Activated T-cell treated with anti-CD3 and anti-CD28 coated beads, Interleukin-2, amount 50 U/mL, for 1 hour (primary cell): Measurements from ENCODE around the gene TMED6.
"Not testable (repeated sequence)": the region's sequence is repeated elsewhere in the genome, so short reads cannot be mapped to it uniquely, and the experiment has no call there.

Experiments used
- DNase-seq: peaks from one replicate; pipeline ENCODE4 v3.0.0-alpha.2; 2020

Gene TMED6

GRCh38 chr16:69351309-69352027 is at the start of gene TMED6:
TSS of gene TMED6 (minus strand) at chr16:69351786. CDS start at chr16:69351753, 33 bp downstream.
- DNase-seq: no peak

DNA sequence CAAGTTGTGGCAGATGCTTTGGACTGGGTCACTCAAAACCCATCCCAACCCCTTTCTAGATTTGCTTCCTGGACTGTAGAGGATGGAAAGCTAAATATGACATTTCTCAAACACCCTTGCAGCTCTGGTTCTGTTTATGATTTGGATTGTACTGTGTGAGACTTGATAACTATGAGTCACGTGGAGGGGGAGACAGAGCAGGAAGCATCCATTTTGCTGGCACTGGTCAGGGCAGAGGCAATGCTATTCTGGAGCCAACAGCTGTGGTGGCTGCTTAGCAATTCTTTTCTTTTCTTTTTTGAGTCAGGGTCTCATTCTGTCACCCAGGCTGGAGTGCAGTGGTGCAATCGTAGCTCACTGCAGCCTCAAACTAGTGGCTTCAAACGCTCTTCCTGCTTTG is 47.8 kb upstream of the TMED6 start:
- no peak for DNase-seq

DNA sequence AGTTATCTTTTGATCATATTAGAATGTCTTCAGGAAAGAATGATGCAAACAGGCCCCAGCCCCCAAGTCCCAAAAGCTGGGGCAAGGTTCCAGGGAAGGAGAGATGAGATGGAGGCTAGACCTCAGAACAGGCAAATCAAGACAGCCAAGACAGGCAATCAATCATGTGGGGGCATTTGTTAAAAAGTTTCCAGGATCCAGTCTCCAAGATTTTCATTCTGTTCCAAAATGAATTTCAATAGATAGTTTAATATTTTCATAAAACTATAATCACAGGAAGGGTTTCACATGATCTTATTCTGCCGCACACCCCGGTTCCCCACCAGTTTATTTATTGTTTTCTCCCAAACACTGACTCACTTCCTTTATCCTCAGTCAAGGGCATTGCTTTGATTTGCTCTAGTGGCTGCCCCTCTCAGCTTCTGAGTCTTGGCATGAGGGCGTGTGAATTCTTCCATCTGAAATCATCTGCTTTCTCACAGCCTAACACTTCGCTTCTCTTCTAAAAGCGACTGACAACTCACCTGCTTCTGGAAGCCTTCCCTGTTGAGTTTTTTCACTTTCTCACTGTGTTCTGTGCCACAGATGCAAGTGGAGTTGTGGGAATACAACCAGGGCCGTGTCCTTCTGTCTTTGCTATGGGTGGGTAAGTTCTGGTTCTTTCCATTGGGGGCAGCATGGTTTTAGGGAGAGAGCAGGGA is 46.4 kb upstream of the TMED6 start:
- DNase-seq: no peak

DNA sequence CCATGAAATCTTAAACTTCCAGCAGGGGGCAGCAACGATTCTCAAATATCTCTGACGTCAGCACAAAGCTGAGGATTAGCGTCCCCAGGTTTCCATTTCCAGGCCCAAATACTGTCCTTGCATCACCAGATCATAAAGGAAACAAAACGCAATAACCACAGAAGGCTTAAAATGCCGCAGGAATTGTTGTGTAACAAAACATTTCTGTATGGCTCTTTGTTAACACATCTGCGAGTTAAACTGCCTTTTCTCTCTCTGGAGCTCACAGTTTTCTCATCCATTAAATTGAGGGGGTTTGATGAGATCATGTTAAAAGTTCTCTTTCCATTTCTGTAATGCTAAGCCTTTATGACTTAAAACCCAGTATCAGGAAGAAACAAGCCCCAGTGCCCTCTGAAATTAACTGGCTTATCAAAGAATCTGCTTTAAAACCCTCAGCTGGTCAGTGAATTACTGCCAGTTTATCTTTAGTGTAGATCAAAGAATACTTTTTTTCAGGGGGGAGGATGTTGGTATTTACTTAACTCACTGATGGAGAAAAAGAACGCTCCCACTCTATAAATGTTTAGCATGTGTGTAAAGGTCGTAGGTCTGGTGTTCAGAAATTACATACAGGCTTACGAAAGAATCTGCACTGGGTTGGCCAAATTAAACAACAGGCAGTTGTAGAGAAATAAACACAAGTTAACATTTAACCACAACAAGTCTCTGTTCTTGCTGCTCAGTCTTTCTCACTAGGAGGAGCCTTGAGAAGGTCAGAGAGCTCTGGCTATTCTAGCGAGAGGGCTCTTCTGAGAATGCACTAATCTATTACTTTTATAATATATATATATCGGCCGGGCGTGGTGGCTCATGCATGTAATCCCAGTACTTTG is 44.8 kb upstream of the TMED6 start:
- DNase-seq: peak; percentile 46

DNA sequence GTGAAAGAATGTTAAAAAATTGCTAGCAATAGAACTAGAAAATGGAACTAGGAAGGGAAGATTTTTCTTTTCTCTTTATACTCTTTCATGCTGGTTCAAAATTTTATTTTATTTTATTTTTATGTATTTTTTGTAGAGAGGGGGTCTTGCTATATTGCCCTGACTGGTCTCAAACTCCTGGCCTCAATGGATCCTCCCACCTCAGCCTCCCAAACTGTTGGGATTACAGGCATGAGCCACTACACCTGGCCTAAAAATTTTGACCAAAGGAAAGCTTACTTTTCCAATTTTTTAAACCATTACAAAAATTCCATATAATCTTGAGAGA is 44.2 kb upstream of the TMED6 start:
- DNase-seq: no peak

DNA sequence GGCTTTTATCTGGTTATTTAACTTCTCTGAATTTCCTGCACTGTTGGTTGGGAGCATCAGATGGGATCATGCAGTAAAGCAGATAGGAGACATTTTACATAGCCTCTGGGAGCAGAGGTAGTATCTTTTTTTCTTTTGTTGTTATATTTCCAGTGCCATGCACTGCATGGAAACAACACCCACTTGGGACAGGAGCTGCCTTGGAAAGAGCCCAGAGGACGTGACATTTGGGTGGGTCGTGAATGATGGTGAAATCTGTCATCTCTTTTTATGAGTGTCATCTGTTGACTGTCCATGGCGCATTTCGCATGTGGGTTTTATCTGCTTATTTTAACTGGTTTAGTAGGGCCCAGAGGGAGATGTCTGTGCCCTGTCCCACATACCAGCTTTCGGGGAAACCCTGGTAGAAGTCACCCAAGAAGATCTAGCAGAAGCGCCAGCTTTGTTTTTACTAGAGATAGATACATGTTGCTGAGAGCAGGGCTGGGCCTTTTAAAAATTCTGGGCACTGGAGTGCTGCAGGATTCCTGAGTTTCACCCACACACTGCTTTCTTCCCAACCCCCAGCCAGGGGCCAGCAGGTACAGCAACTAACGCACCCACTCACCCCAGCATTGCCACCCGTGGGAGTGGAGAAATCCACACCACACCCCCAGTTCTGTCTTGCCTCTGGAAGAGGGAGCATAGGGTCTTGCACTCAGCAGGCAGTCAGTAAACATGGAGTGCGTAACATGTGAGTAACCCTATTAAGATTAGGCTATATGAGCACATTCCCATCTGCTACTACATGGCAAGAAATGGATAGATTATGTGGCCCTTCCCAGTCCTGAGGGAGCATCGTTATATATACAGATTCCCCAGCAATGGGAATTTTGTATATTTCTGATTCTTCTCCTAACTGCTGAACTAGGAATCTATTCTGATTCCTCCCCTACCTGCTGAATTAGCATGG is 42.6 kb upstream of the TMED6 start:
- no peak for DNase-seq

DNA sequence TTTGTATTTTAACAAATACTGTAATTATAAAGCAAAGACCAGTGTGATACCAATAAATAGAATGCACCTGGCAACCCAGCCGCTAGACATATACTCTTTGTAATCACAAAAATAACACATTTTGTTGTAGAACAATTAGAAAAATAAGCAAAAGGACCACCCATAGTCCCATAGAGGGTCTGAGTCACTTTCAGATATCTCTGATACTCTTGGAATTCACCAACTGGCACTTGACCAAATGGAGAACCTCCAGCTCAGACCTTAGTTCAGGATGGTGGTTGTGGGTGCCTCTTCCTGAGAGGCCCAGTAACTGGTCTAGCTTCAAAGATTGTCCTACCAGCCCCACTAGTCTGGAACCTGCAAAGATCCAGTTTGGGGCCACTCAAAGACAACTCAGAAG is 35.0 kb upstream of the TMED6 start:
- no peak for DNase-seq

GRCh38 chr16:69384974-69385373 is 33.4 kb upstream of the TMED6 start:
- no peak for DNase-seq

DNA sequence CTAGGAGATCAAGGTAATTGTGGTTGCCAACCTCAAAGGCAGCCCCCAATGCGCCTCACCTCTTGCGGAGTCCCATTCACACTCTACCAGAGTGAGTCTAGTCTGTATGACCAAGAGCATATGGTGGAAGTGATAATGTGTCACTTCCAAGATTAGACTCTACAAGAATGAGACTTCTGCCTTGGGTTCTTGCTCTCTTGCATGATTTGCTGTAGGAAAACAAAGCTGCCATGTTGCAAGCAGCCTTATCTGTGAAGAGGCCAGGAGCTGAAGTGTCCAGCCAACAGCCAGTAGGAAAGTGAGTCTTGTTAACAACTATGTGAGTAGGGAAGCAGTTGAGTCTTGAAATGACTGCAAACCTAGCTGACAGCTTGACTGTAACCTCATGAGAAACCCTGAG is 30.8 kb upstream of the TMED6 start:
- no peak for DNase-seq

DNA sequence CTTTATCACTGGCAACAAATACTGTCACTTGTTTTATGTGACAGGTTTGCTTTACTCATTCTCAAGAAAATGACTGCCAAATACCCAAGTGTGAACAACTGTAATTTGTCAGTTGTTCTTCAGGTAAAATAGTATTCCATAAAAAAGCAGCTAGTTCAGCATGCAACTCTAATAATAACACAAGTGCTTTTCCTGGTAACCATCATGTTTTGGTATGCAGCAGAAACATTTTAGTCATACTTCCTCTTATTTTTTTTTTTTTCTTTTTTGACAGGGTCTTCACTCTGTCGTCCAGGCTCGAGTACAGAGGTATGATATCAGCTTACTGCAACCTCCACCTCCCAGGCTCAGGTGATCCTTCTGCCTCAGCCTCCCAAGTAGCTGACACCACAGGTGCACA is 29.6 kb upstream of the TMED6 start:
- no peak for DNase-seq

DNA sequence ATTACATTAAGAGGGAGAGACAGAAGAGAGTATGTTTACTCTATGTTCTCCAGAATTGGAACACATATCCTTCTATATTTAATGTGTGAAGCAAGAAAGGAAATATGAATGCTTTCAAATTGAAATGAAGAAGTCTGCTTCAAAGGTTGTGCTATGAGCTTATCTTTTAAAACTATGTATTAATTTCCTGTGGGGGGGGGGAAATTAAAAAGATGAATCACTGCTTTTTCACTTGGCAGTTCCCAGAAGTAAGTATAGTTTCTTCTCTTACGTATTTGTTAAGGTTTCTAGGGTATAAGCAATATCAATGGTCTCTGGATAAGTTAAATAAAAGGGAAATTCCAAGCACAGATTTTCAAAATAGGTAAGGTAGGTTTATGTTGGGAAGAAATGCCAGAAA is 27.2 kb upstream of the TMED6 start:
- no peak for DNase-seq

GRCh38 chr16:69378036-69378435 is 26.4 kb upstream of the TMED6 start:
- DNase-seq: no peak

DNA sequence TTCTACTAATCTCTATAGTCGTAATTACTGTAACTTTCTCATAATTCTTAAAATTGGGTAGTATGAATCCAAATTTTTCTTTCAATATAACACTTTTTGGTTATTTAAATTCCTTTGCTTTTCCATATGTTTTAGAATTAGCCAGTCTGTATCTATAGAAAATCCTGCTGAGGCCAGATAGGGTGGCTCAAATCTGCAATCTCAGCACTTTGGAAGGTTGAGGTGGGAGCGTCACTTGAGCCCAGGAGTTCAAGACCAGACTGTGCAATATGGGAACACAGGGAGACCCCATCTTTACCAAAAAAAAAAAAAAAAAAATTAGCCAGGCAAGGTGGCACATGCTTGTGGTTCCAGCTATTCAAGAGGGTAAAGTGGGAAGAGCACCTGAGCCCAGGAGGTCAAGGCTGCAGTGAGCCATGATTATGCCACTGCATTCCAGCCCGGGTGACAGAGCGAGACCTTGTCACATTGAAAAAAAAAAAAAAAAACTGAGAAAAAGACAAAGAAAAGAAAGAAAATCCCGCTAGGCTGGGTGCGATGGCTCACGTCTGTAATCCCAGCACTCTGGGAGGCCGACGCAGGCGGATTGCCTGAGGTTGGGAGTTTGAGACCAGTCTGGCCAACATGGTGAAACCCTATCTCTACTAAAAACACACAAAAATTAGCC is 24.9 kb upstream of the TMED6 start:
- DNase-seq: no peak

GRCh38 chr16:69373019-69373418 is 21.4 kb upstream of the TMED6 start:
- no peak for DNase-seq

DNA sequence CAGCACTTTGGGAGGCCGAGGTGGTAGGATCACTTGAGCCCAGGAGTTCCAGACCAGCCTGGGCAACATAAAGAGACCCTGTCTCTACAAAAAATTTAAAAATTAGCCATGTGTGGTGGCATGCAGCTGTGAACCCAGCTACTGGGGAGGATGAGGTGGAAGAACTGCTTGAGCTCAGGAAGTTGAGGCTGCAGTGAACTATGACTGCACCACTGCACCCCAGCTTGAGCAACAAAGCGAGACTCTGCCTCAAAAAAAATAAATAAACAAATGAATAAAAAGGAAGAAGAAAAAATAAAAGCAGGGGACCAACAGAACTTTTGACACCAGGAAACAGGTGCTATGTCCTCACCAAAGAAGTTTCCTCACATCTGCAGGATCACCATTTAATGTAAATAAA is 20.0 kb upstream of the TMED6 start:
- no peak for DNase-seq

- DNase-seq: no peak
Observed at GRCh38 chr16:69368866-69369265, 17.3 kb upstream of the TMED6 start.

DNA sequence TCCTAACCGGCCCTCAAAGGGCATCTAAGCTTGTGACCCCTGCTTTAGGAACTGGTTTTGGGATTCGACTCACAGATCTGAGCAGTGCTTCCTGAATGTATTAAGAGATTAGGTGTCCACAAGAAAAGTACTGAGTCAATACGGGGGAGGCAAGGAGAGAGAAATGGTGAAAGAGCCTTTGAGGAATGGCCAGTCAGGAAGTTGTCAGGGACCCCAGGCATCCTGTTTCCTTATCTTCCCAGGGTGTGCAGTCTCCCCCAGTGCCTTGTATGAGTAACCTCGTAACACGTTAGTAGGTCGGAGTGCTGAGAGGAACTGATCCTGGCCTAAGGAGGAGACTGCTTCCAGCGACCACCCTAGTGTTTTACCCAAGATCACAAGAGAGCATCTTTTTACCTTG is 16.4 kb upstream of the TMED6 start:
- no peak for DNase-seq

- no peak for DNase-seq
Observed at GRCh38 chr16:69366431-69366830, 14.8 kb upstream of the TMED6 start.

DNA sequence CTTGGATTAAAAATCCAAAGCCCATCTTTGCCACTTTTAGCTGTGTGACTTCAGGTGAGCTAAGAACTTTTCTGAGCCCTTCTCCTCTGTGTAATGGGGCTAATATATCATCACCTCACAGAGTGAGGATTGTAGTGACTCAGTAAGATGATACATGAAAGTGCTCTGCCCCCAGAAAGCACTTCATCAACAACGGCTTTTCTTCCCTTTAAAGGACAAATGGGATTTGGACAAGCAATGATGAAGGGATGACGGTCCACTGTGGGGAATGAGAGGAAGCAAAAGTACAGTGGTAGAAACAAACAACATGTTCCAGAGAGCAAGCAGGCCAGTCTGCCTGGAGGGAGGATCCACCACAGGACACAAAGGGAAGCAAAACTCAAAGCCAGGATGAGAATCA is 14.3 kb upstream of the TMED6 start:
- DNase-seq: no peak

DNA sequence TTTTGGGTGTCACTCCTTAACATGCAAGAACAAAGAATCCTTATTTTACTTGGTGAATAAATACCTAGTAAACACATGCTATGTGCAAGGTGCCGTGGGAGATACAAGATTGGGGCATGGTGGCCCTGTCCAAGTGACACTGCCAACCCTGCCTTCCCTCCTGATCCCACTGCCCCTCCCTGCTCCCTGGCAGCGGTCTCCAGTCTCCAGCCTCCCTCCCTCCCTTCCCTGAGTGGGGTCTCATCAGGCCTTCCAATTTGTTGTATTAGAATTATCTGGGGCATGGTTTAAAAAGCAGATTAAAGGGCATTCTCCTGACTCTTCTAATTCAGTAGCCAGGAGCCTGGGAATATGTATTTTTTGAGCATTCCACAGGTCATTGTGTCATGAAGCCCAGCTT is 12.5 kb upstream of the TMED6 start:
- DNase-seq: no peak

DNA sequence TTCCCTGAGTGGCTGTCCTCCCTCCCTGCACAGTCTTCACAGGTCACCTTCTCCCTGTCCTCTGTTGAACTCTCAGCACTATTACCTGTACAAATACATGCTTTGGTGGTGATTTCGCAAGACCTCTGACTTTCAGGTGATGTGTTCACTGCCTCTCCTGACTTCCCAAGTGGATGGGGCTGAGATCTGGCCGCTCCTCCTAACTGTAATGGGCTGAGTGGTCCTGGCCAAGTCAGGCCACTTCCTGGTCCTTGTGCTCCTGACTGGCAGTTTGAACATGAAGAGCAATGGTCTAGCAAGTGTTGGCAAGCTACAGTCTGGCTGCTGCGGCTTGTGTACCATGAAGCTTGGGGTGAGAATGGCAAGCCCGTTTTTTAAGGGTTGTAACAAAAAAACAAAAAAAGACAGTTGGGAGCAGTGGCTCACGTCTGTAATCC is 11.7 kb upstream of the TMED6 start:
- no peak for DNase-seq

DNA sequence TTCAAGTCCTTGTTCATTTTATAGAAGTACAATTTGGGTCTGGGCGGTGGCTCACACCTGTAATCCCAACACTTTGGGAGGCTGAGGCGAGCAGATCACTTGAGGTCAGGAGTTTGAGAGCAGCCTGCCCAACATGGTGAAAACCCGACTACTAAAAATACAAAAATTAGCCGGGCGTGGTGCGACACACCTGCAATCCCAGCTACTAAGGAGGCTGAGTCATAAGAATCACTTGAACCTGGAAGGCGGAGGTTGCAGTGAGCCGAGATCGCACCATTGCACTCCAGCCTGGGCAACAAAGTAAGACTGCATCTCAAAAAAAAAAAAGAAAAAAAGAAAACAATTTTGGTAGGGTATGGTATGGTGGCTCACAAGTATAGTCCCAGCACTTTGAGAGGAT is 8.5 kb upstream of the TMED6 start:
- DNase-seq: not testable (repeated sequence)
